AG04450 (cell line): ENCODE measurements around the gene VSIG4. TPM values are rescaled to one million over a fixed set of nuclear protein-coding genes. Genes with fewer than 3 reads are reported as not detected.
"Not testable (repeated sequence)": the region's sequence is repeated elsewhere in the genome, so short reads cannot be mapped to it uniquely, and the experiment has no call there.

ENCODE experiments used
- CTCF ChIA-PET: fragments of 300-600, 350-600 bp; formaldehyde crosslinking; extraction: SDS; loops from one replicate; lab custom pipeline; 2022; ENCODE audit warnings: antibody characterized with exemption, inconsistent platforms; lab: Charles Lee
- POLR2A ChIA-PET: fragments of 350-600 bp; formaldehyde crosslinking; extraction: SDS; loops from one replicate; lab custom pipeline; 2021; ENCODE audit warnings: antibody characterized with exemption, inconsistent platforms; lab: Yijun Ruan, JAX
- DNase-seq: peaks from one replicate; pipeline ENCODE4 v3.0.0-alpha.2; 2011; ENCODE audit warnings: low read depth, low spot score
- H3K27ac ChIP-seq: one replicate; pipeline ENCODE4 v1.5.1; 2012; ENCODE audit warnings: low read depth, low read length, control low read depth
- H3K27me3 ChIP-seq: one replicate; pipeline ENCODE4 v1.6.0; 2012; ENCODE audit warnings: low read length; ENCODE audit not compliant: control insufficient read depth, insufficient read depth
- H3K4me3 ChIP-seq: 2 replicates; pipeline ENCODE4 v1.5.1; 2011; ENCODE audit warnings: mild to moderate bottlenecking, low read depth, low read length, control low read depth
- H3K9me3 ChIP-seq: 2 replicates; pipeline ENCODE4 v1.5.1; 2012; ENCODE audit warnings: low read length; ENCODE audit not compliant: control insufficient read depth, insufficient read depth
- polyA plus RNA-seq: library from polyadenylated mRNA; depleted of rRNA; stranded (reverse); fragments of >200 nt; gene quantifications from 2 replicates; pipeline ENCODE4 v1.2.3, GENCODE V29; 2011
- TF ChIP-seq, protein P1 (sequence below): IDR thresholded peaks from 2 replicates; pipeline ENCODE4 v1.5.1; 2011; ENCODE audit warnings: low read depth, low read length, control low read depth, inconsistent platforms

The VSIG4 gene
- polyA plus RNA-seq, 1 experiment = not detected

DNA sequence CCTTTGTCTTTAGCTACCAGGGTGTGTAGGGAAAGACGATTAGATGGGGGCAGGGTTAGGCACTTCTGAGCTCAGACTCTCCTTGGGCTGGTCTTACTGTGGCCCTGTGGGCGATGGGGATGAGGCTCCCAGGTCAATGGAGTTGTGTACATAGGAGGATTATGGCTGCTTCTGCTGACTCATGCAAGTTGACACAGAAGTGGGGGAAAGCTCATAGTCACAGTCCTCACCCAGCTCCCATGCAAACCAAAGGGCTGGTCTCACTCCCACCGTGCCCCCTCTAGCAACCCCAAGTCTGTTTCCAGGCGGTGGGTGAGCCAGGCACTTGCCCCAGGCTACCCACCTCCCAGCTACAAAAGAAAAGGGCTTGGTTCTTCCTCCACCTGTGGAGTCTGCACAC lies 24.4 kb upstream of the VSIG4 start:
- no peak overlapping the region for H3K27ac ChIP-seq
- no peak overlapping the region for H3K4me3 ChIP-seq
- no peaks in the 10 kb centered on the region for H3K27me3 ChIP-seq
- ChIA-PET CTCF (no interaction called here), POLR2A (no interaction called here)
- DNase-seq = no peak
- H3K9me3 ChIP-seq = no peaks in the 10 kb centered on the region
- TF ChIP-seq, protein P1, sequence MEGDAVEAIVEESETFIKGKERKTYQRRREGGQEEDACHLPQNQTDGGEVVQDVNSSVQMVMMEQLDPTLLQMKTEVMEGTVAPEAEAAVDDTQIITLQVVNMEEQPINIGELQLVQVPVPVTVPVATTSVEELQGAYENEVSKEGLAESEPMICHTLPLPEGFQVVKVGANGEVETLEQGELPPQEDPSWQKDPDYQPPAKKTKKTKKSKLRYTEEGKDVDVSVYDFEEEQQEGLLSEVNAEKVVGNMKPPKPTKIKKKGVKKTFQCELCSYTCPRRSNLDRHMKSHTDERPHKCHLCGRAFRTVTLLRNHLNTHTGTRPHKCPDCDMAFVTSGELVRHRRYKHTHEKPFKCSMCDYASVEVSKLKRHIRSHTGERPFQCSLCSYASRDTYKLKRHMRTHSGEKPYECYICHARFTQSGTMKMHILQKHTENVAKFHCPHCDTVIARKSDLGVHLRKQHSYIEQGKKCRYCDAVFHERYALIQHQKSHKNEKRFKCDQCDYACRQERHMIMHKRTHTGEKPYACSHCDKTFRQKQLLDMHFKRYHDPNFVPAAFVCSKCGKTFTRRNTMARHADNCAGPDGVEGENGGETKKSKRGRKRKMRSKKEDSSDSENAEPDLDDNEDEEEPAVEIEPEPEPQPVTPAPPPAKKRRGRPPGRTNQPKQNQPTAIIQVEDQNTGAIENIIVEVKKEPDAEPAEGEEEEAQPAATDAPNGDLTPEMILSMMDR = no peak

DNA sequence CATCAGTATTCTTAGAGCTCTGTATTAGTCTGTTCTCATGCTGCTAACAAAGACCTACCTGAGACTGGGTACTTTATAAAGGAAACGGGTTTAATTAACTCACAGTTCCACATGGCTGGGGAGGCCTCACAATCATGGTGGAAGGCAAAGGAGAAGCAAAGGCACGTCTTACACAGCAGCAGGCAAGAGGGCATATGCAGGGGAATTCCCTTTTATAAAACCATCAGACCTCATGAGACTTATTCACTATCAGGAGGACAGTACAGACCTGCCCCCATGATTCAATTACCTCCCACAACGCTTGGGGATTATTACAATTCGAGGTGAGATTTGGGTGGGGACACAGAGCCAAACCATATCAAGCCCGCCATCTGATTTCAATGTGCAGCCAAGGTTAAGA lies 17.1 kb upstream of the VSIG4 start:
- H3K9me3 ChIP-seq, H3K4me3 ChIP-seq, DNase-seq, H3K27me3 ChIP-seq, CTCF ChIA-PET, H3K27ac ChIP-seq, POLR2A ChIA-PET: not testable (repeated sequence)

DNA sequence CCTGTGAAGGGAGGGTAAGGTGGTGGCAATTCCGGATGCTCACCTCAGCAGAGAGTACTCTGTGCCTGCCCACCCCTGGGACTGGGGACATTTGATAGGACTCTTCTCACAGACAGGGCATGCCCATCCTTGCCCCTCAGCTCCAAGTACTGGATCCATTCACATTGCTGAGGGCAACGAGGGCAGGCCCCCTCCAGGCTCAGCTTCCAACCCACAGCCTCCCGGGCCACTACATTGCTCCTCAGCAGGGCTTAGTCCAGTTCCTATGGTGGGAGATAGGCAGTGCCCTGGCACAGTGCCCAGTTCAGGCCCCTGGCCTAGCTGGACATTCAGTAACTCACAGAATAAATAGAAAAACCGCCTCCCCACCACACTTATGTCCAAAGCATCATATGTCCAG lies 15.1 kb upstream of the VSIG4 start:
- H3K27ac ChIP-seq = no peak overlapping the region
- H3K27me3 ChIP-seq = no peaks in the 10 kb centered on the region
- TF ChIP-seq, protein P1 = no peak
- ChIA-PET CTCF (no interaction called here), POLR2A (no interaction called here)
- H3K4me3 ChIP-seq = no peak overlapping the region
- no peak for DNase-seq
- H3K9me3 ChIP-seq = no peaks in the 10 kb centered on the region

DNA sequence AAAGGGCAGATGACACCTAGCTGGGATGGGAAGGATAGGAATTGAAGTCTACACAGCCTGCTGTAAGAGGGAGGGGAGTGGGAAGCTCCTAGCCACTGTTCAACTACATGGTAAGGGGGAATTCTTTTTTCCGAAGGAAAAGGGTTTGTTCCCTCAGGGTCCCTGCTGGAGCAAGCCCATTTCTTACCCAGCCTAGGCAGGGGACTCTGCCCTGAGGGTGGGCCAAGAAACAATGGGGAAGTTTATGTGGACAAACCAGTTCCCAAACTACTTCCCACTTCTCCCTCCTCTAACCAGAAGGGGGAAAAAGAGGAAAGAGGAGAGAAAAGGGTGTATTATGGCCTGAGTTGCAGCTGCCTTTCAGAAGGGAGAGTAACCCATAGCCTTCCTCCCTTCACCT lies 13.5 kb upstream of the VSIG4 start:
- Histone ChIP-seq H3K27me3 (no peaks in the 10 kb centered on the region), H3K27ac (no peak overlapping the region), H3K4me3 (no peak overlapping the region), H3K9me3 (no peaks in the 10 kb centered on the region)
- ChIA-PET CTCF (no interaction called here), POLR2A (no interaction called here)
- no peak for DNase-seq
- TF ChIP-seq, protein P1 = no peak

DNA sequence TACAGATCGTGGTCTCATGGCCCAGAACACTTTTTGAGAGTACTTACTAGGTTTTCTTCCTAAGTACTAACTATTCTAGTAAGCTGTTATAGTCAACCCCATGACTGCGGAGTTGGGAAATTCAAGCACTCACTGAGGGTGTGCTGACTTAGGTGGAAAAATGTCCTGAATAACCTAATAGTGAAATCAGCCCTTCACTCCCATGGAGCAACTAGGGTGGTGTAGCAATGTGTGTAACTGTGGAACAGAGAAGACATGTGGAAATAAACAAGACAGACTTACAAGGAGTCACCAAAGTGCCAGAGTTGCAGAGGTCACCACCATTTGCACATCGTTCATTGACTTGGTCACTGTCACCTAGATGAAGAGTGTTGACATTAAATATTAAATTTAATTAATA lies 12.1 kb upstream of the VSIG4 start:
- Histone ChIP-seq H3K9me3 (no peaks in the 10 kb centered on the region), H3K27ac (no peak overlapping the region), H3K27me3 (no peaks in the 10 kb centered on the region), H3K4me3 (no peak overlapping the region)
- TF ChIP-seq, protein P1 = no peak
- DNase-seq = no peak
- POLR2A ChIA-PET = no interaction called here
- CTCF ChIA-PET = no interaction called here

DNA sequence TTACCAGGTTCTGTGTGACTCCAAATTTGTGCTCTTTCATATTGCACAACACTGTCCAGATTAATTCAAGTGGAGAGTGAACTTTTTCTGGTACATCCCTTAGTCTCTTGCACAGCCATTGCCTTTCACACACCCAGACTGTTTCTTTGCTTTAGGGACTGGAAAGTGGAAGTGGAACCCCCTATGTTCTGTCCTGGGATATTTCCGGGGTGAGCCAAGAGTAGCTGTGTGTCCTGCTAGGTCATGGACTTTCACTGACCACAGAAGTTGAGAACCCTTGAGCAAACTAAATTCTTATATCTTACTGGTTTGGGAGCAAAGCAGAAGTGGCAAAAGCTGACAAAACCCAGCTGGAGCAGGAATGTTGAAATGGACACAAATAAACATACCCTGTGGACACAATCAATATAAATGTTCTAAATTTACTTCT lies 10.3 kb upstream of the VSIG4 start:
- TF ChIP-seq, protein P1 = no peak
- no peak overlapping the region for H3K4me3 ChIP-seq
- ChIA-PET CTCF (no interaction called here), POLR2A (no interaction called here)
- no peak for DNase-seq
- no peak overlapping the region for H3K27ac ChIP-seq
- no peaks in the 10 kb centered on the region for H3K27me3 ChIP-seq
- H3K9me3 ChIP-seq = no peaks in the 10 kb centered on the region
